Upper lobe of right lung (tissue), 1 donor: ENCODE measurements around the gene DLST. TPM values are rescaled to one million over a fixed set of nuclear protein-coding genes. Genes with fewer than 3 reads are reported as not detected.

ENCODE experiments used
- ATAC-seq: fragments of 200-7000 bp; cut with Tn5 transposase; one replicate; pipeline ENCODE4 v1.9.1; 2020; ENCODE audit warnings: mild to moderate bottlenecking, moderate library complexity
- DNase-seq: peaks from one replicate; pipeline ENCODE4 v3.0.0-alpha.2; 2020
- H3K27ac ChIP-seq: fragments of 200-600 bp; one replicate; pipeline ENCODE4 v1.8.0; 2022
- H3K27me3 ChIP-seq: fragments of 200-600 bp; one replicate; pipeline ENCODE4 v1.8.0; 2022; ENCODE audit warnings: mild to moderate bottlenecking
- H3K36me3 ChIP-seq: fragments of 200-600 bp; one replicate; pipeline ENCODE4 v1.8.0; 2022
- H3K4me1 ChIP-seq: fragments of 200-600 bp; one replicate; pipeline ENCODE4 v1.8.0; 2022
- H3K4me3 ChIP-seq: fragments of 200-600 bp; one replicate; pipeline ENCODE4 v1.8.0; 2022; ENCODE audit warnings: mild to moderate bottlenecking
- H3K9me3 ChIP-seq: fragments of 200-600 bp; one replicate; pipeline ENCODE4 v1.8.0; 2022
- CTCF ChIP-seq: fragments of 200-600 bp; IDR thresholded peaks from one replicate; pipeline ENCODE4 v1.8.0; 2022; ENCODE audit warnings: antibody characterized with exemption
- intact Hi-C: fragments of 100-400 bp; cut with DNase I; formaldehyde crosslinking; loops from one replicate; pipeline ENCODE4 v1.11.0; 2022
- total RNA-seq: library from RNA; stranded (reverse); fragmentation: NEBNext Ultra II Directional; extraction: Animal tissue kit (Norgen Biotek cat#: 25700); gene quantifications from one replicate; pipeline ENCODE4 v1.2.1, GENCODE V29; 2021
- donor health status: DM: no; HTN: yes; CAD: no; lungs with severe emphysema.

DLST gene
- total RNA-seq, 1 donor from 2014 or later: 90.1 TPM

- peaks cover 3% of the 10 kb centered on the region for H3K27me3 ChIP-seq
- no peaks in the 10 kb centered on the region for H3K36me3 ChIP-seq
- ATAC-seq: no peak
- intact Hi-C loops: loop anchor here (10.0 kb wide), 1 partner anchor 136 kb away; no protein-coding TSS in a partner anchor
- H3K4me3 ChIP-seq: no peak overlapping the region
- TF ChIP-seq CTCF: no peak
- DNase-seq: no peak
- H3K9me3 ChIP-seq: no peaks in the 10 kb centered on the region
- no peak overlapping the region for H3K27ac ChIP-seq
- no peaks in the 10 kb centered on the region for H3K4me1 ChIP-seq
Observed at GRCh38 chr14:74948228-74949175, 66.8 kb downstream of the DLST start.

DNA sequence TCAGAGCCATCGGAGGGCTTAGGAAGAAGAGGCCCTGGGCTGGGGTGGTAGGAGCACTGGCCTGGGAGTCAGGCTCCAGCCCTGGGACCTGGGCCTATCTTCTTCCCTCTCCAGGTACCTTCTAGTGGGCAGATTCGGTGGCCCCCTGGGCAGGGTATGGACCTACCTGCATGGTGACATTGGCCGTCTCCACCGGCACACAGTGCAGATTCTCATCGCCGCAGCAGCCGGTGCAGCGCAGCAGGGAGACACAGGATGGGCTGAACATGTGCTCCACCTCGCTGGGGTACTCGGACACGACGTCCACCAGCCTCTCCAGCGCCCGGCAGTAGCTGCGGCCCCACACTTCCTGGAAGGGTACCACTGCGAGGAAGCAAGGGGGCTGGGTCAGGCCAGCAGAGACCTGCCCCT lies 67.5 kb downstream of the DLST start:
- intact Hi-C loops: loop anchor here (10.0 kb wide), 1 partner anchor 136 kb away; no protein-coding TSS in a partner anchor
- DNase-seq (no peak), ATAC-seq (no peak)
- peaks cover 3% of the 10 kb centered on the region for H3K27me3 ChIP-seq
- no peak overlapping the region for H3K4me3 ChIP-seq
- no peak overlapping the region for H3K27ac ChIP-seq
- H3K9me3 ChIP-seq: no peaks in the 10 kb centered on the region
- H3K4me1 ChIP-seq: peaks cover 1% of the 10 kb centered on the region
- H3K36me3 ChIP-seq: no peaks in the 10 kb centered on the region
- TF ChIP-seq CTCF: no peak

DNA sequence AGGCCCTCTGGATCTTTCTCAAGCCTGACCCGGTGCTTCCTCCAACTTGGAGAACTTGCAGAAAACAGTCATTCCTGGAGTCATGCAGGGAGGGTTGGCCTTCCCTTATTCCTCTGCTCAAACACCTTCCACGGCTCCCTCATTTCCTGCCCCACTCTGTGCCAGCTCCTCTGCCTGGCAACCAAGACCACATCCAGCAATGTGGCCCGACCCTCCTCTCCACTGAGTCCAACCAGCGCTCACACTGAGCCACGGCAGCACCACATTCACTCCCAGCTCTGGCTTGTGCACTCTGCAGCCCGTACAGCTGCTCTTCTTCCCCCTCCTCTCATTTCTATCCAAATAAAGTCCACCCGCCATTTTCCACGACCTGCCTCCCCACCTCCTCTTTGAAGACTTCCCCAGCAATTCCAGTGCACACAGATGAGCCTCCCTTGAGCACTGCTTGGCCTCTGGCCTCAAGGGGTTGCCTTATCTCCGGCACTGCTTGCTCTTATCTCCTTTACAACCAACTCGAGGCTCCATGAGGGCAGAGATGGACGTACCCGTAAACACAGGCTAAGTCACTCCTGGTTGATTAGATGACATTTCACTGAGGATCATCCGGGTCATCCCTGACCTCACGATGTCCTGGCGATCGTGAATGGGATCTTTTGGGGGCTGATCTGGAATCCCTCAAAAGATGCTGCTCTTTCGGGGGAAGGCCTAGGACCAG lies 68.3 kb downstream of the DLST start:
- no peak overlapping the region for H3K4me3 ChIP-seq
- DNase-seq (no peak), ATAC-seq (no peak)
- H3K36me3 ChIP-seq: no peaks in the 10 kb centered on the region
- H3K9me3 ChIP-seq: no peaks in the 10 kb centered on the region
- TF ChIP-seq CTCF: no peak
- peaks cover 3% of the 10 kb centered on the region for H3K27me3 ChIP-seq
- no peak overlapping the region for H3K27ac ChIP-seq
- H3K4me1 ChIP-seq: peaks cover 9% of the 10 kb centered on the region
- intact Hi-C loops: loop anchor here (10.0 kb wide), 1 partner anchor 135 kb away; no protein-coding TSS in a partner anchor

DNA sequence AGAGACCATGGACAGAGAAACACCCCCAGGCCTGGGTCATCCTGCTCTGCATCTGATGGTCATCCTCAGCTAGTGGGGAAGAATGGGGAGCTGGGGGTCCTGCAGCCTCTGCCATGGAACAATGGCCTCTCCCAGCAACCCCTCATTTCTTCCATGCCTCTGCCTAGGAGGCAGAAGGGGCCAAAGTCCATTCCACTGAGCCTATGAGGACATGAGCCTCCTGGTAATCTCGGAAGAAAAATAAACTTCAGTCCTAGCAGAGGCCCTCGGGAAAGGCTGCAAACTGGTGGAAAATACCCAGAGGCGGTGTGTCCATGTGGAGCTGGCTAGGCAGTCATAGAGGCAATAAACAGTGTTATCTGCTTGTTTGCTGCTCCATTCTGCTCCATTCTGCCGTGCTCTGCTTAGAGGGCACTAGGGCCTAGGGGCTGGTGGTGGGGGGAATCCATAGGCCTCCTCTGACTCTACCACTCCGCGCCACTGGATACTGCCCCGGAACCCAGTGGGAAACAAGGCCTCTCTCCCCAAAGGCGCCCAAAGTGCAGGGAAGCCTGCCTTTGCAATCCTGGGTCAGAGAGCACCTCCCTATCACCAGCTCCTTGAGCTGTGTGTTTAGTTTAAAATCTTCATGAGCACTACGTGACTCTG lies 69.2 kb downstream of the DLST start:
- ATAC-seq (no peak), DNase-seq (no peak)
- Histone ChIP-seq H3K27ac (no peak overlapping the region), H3K36me3 (no peaks in the 10 kb centered on the region), H3K4me3 (no peak overlapping the region), H3K27me3 (peaks cover 3% of the 10 kb centered on the region), H3K9me3 (no peaks in the 10 kb centered on the region), H3K4me1 (peaks cover 13% of the 10 kb centered on the region)
- intact Hi-C loops: no loop called here
- TF ChIP-seq CTCF: no peak

DNA sequence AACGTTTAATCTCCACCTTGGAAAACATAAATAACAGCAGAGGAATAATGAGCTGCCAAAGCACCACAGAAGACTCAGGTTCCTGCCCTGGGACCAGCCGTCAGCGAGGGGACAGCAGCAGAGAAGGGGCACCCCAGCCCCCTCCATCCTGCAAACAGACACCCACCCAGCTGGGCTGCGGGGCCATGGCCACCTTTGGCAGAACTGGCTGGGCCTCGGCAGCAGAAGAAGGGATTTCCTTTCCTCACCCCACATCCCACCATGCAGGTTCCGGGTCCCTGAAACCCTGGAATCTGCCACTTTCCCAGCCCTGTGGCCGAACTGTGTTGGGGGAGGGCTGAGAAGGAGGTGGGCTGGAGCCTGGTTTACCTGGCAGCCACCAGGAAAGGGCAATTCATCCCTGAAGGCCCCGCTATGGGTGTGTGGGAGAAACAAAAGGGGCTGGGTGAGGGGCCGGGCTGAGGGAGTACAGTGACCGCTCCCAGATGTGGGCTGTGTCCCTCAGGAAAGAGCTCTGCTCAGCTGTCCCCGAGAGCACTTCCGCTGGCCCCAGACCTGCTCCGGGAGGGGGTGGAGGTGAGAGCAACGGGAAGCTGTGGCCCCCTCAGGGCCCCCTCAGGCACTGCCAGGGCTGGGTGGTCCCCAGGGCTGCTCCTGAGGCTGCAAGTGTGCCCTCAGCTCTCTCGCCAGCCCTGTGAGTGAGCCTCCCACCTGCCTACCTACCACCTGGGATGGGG lies 69.9 kb downstream of the DLST start:
- intact Hi-C loops: no loop called here
- peaks cover 3% of the 10 kb centered on the region for H3K27me3 ChIP-seq
- no peak overlapping the region for H3K4me3 ChIP-seq
- H3K9me3 ChIP-seq: no peaks in the 10 kb centered on the region
- peaks cover 13% of the 10 kb centered on the region for H3K4me1 ChIP-seq
- H3K36me3 ChIP-seq: no peaks in the 10 kb centered on the region
- no peak overlapping the region for H3K27ac ChIP-seq
- no peak for ATAC-seq
- no peak for DNase-seq
- no peak for TF ChIP-seq CTCF
